ENCODE measurements around the gene TMX2. TPM values are rescaled to one million over a fixed set of nuclear protein-coding genes. Genes with fewer than 3 reads are reported as not detected.

TMX2 gene
- total RNA-seq, 1 experiment from 2014 or later: 91.3 TPM

DNA sequence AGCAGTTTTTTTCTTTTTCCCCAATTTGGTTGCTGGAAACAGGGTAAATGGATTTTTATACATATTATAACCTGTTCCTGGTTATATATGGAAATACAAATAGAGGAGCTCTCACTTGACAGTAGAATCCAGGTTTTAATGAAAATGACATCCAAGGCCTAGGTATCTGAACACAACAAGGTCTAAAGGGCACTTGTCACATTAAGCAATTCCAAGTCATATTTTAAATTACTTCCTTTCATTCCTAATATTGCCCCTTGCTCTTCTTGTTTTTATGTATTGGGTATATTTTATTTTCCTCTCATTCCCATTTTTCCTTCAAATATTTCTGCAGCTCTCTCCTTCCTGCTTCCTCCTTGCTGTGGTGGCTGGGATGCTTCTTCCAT, 76.3 kb downstream of the TMX2 start:
- H2BK120ac ChIP-seq (ENCODE audit: low read depth, low read length, poor library complexity, severe bottlenecking): no peak overlapping the region
- H3K23me2 ChIP-seq (ENCODE audit: insufficient read length, low read depth, low read length, poor library complexity, severe bottlenecking): no peaks in the 10 kb centered on the region
- Mint-ChIP-seq H3K9me3 (no peaks in the 10 kb centered on the region), H3K36me3 (ENCODE audit: insufficient read depth in 1 of 3, low read depth in 3 of 3) (peaks cover 9 to 35% (median 31%) of the 10 kb centered on the region in 3 experiments), H3K27me3 (ENCODE audit: low read depth) (no peaks in the 10 kb centered on the region), H3K27ac (peak overlapping the region in 2 of 3 experiments; percentile 5 to 13; a peak in 2 of 7 replicates), H3K4me1 (peaks cover 37 to 42% of the 10 kb centered on the region in 2 experiments), H3K4me3 (no peak overlapping the region)
- peaks cover 17% of the 10 kb centered on the region for H3K79me1 ChIP-seq (ENCODE audit: insufficient read depth, low read depth, low read length, poor library complexity, severe bottlenecking)
- no peak overlapping the region for H2AK5ac ChIP-seq (ENCODE audit: insufficient read length, low read length)
- peaks cover 9% of the 10 kb centered on the region; the same call in 1 of the 2 replicates for H3K4me1 ChIP-seq (ENCODE audit: insufficient read depth, low read length)
- H2BK5ac ChIP-seq (ENCODE audit: insufficient read length, low read length): no peak overlapping the region
- H3K4ac ChIP-seq (ENCODE audit: low read depth, low read length): no peak overlapping the region
- H3K56ac ChIP-seq (ENCODE audit: insufficient read length, low read depth, low read length): no peak overlapping the region
- H3K27me3 ChIP-seq (ENCODE audit: insufficient read depth, low read length): no peaks in the 10 kb centered on the region
- H3K14ac ChIP-seq (ENCODE audit: insufficient read depth, low read length): no peak overlapping the region
- H4K20me1 ChIP-seq (ENCODE audit: control insufficient read depth, insufficient read depth, insufficient read length): no peaks in the 10 kb centered on the region
- H2BK15ac ChIP-seq (ENCODE audit: low read depth, low read length): no peak overlapping the region
- H2BK20ac ChIP-seq (ENCODE audit: low read depth, low read length, poor library complexity, severe bottlenecking): no peak overlapping the region
- H3K9ac ChIP-seq (ENCODE audit: extremely low read depth, insufficient read length, low read length): no peak overlapping the region
- H2AFZ ChIP-seq (ENCODE audit: low read length): no peak overlapping the region
- no peak overlapping the region for H3K18ac ChIP-seq (ENCODE audit: insufficient read length, low read depth, low read length)
- no peak overlapping the region for H3K23ac ChIP-seq (ENCODE audit: insufficient read length, low read depth, low read length)
- TF ChIP-seq, protein P1, sequence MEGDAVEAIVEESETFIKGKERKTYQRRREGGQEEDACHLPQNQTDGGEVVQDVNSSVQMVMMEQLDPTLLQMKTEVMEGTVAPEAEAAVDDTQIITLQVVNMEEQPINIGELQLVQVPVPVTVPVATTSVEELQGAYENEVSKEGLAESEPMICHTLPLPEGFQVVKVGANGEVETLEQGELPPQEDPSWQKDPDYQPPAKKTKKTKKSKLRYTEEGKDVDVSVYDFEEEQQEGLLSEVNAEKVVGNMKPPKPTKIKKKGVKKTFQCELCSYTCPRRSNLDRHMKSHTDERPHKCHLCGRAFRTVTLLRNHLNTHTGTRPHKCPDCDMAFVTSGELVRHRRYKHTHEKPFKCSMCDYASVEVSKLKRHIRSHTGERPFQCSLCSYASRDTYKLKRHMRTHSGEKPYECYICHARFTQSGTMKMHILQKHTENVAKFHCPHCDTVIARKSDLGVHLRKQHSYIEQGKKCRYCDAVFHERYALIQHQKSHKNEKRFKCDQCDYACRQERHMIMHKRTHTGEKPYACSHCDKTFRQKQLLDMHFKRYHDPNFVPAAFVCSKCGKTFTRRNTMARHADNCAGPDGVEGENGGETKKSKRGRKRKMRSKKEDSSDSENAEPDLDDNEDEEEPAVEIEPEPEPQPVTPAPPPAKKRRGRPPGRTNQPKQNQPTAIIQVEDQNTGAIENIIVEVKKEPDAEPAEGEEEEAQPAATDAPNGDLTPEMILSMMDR (conservative IDR thresholded peaks at IDR 0.05): no peak
- H3T11ph ChIP-seq (ENCODE audit: low read length): no peak overlapping the region
- DNase-seq: no peak
- peak overlapping the region; percentile 28 for H3K4me2 ChIP-seq (ENCODE audit: insufficient read depth, insufficient read length, low read length)
- peaks cover 35% of the 10 kb centered on the region; the same call in 1 of the 2 replicates for H3K79me2 ChIP-seq (ENCODE audit: insufficient read depth, low read length)
- no peak overlapping the region for H4K5ac ChIP-seq (ENCODE audit: insufficient read length, low read depth, low read length)
- no peak overlapping the region for H4K8ac ChIP-seq (replicated peaks; ENCODE audit: insufficient read length, low read depth, low read length)
- no peak overlapping the region for H3K27ac ChIP-seq (ENCODE audit: insufficient read length, low read depth, low read length)
- H2BK12ac ChIP-seq (ENCODE audit: insufficient read length, low read depth, low read length): no peak overlapping the region
- H4K91ac ChIP-seq (ENCODE audit: insufficient read length, low read depth, low read length): no peak overlapping the region
- no peaks in the 10 kb centered on the region for H3K9me3 ChIP-seq (ENCODE audit: control insufficient read depth, low read depth, low read length)

Other genes with a start within 250 kb of the TMX2 start
- gene SLC43A1, start 196.9 kb upstream of the TMX2 start, total RNA-seq (2021): 16.3 and 17.0 TPM in 2 replicates
- gene TIMM10, start 181.8 kb upstream of the TMX2 start, total RNA-seq (2021): 126 and 130 TPM in 2 replicates
- 0.18 TPM in 1 of 2 replicates, not detected in the other for gene SMTNL1, start 175.0 kb upstream of the TMX2 start, total RNA-seq (2021)
- gene UBE2L6, start 144.9 kb upstream of the TMX2 start, total RNA-seq (2021): 38.2 and 38.9 TPM in 2 replicates
- 35.2 and 37.9 TPM in 2 replicates for gene SERPING1, start 114.9 kb upstream of the TMX2 start, total RNA-seq (2021)
- gene YPEL4, start 62.7 kb upstream of the TMX2 start, total RNA-seq (2021): 0.13 TPM in 1 of 2 replicates, not detected in the other
- 35.5 and 37.4 TPM in 2 replicates for gene CLP1, start 54.8 kb upstream of the TMX2 start, total RNA-seq (2021)
- gene ZDHHC5, start 44.5 kb upstream of the TMX2 start, total RNA-seq (2021): 65.2 and 67.2 TPM in 2 replicates
- 17.6 and 17.9 TPM in 2 replicates for gene MED19, start 378 bp upstream of the TMX2 start, total RNA-seq (2021)
- 251 and 271 TPM in 2 replicates for gene SELENOH, start 28.9 kb downstream of the TMX2 start, total RNA-seq (2021)
- gene BTBD18, start 39.2 kb downstream of the TMX2 start, total RNA-seq (2021): not detected in 2 replicates
- gene CTNND1, start 49.2 kb downstream of the TMX2 start, total RNA-seq (2021): 164 and 166 TPM in 2 replicates

All from H9 (cell line).